SK-N-SH (cell line): ENCODE data around the gene DLG2. TPM values are rescaled to one million over a fixed set of nuclear protein-coding genes. Genes with fewer than 3 reads are reported as not detected.

Experiments
- CTCF ChIA-PET: fragments of 300-600, 350-600 bp; formaldehyde crosslinking; extraction: SDS; loops from one replicate; lab custom pipeline; 2021; lab: Yijun Ruan, JAX
- POLR2A ChIA-PET: fragments of 350-600 bp; sonication (Branson Sonifier 250); formaldehyde crosslinking; extraction: SDS; loops from one replicate; lab custom pipeline; 2020; ENCODE audit warnings: antibody characterized with exemption, inconsistent platforms; lab: Yijun Ruan, JAX
- DNase-seq: peaks from one replicate; pipeline ENCODE4 v3.0.0; 2012
- H2AFZ ChIP-seq: fragments of 200-600 bp; sonication (generic); 2 replicates; pipeline ENCODE4 v1.8.1; 2016; ENCODE audit warnings: antibody characterized with exemption, mild to moderate bottlenecking, low read depth
- H3F3A ChIP-seq: fragments of 200-600 bp; sonication (generic); replicated peaks from 2 replicates; pipeline ENCODE3; 2016; ENCODE audit warnings: antibody characterized with exemption, mild to moderate bottlenecking; ENCODE audit not compliant: insufficient read depth
- H3K27ac ChIP-seq, 2 experiments: fragments of 200-500 bp in 1 of 2; fragments of 200-600 bp in 1 of 2; sonication (Bioruptor generic) in 1 of 2; sonication (generic), shearing (Covaris generic) in 1 of 2; 2 replicates each; pipeline versions ENCODE4 v1.5.1 to v1.6.1; 2014 to 2016; ENCODE audit warnings: low read depth in 2 of 2, inconsistent platforms in 1 of 2, low read length in 1 of 2, mild to moderate bottlenecking in 1 of 2, mixed read lengths in 1 of 2
- H3K27me3 ChIP-seq: fragments of 200-600 bp; sonication (generic), shearing (Covaris generic); 2 replicates; pipeline ENCODE4 v1.6.1; 2016; ENCODE audit warnings: mixed run types; ENCODE audit not compliant: insufficient read depth
- H3K36me3 ChIP-seq, 2 experiments: fragments of 200-500 bp in 1 of 2; fragments of 200-600 bp in 1 of 2; sonication (Bioruptor generic) in 1 of 2; sonication (generic) in 1 of 2; replicated peaks in 1 of 2; 2 replicates each; pipeline versions ENCODE3 to v1.5.1; 2014 to 2016; ENCODE audit warnings: low read length in 1 of 2, mild to moderate bottlenecking in 1 of 2; ENCODE audit not compliant: insufficient read depth in 2 of 2, control insufficient read depth in 1 of 2
- H3K4me1 ChIP-seq, 2 experiments: fragments of 200-500 bp in 1 of 2; fragments of 200-600 bp in 1 of 2; sonication (Bioruptor generic) in 1 of 2; sonication (generic), shearing (Covaris generic) in 1 of 2; 2 replicates each; pipeline versions ENCODE4 v1.5.1 to v1.6.1; 2014 to 2016; ENCODE audit warnings: low read depth in 1 of 2, low read length in 1 of 2, mixed run types in 1 of 2; ENCODE audit not compliant: insufficient read depth in 2 of 2, control insufficient read depth in 1 of 2
- H3K4me2 ChIP-seq: fragments of 200-600 bp; sonication (generic), shearing (Covaris generic); 2 replicates; pipeline ENCODE4 v1.6.1; 2017; ENCODE audit warnings: mixed run types
- H3K4me3 ChIP-seq, 2 experiments: fragments of 200-500 bp in 1 of 2; fragments of 200-600 bp in 1 of 2; sonication (Bioruptor generic) in 1 of 2; sonication (generic), shearing (Covaris generic) in 1 of 2; 2 replicates each; pipeline versions ENCODE4 v1.5.1 to v1.8.1; 2014 to 2016; ENCODE audit warnings: low read depth in 2 of 2, inconsistent platforms in 1 of 2, low read length in 1 of 2, mild to moderate bottlenecking in 1 of 2, mixed read lengths in 1 of 2, moderate library complexity in 1 of 2
- H3K79me2 ChIP-seq: fragments of 200-600 bp; sonication (generic); 2 replicates; pipeline ENCODE4 v1.8.1; 2017; ENCODE audit warnings: mild to moderate bottlenecking; ENCODE audit not compliant: insufficient read depth
- H3K9ac ChIP-seq: fragments of 200-600 bp; sonication (generic); 2 replicates; pipeline ENCODE4 v1.6.1; 2017; ENCODE audit warnings: mixed run types
- H3K9me2 ChIP-seq: fragments of 200-600 bp; sonication (generic); 2 replicates; pipeline ENCODE4 v1.6.1; 2017; ENCODE audit warnings: mixed run types
- H3K9me3 ChIP-seq: fragments of 200-600 bp; sonication (generic); 2 replicates; pipeline ENCODE4 v1.6.1; 2017; ENCODE audit warnings: mixed run types, mild to moderate bottlenecking, moderate library complexity
- H4K20me1 ChIP-seq: fragments of 200-600 bp; sonication (generic); 2 replicates; pipeline ENCODE4 v1.6.1; 2017; ENCODE audit warnings: mild to moderate bottlenecking, mixed run types; ENCODE audit not compliant: insufficient read depth
- CHD2 ChIP-seq: fragments of 150-350 bp; IDR thresholded peaks from 2 replicates; pipeline ENCODE4 v1.6.1; 2018; ENCODE audit warnings: low read length; ENCODE audit not compliant: partially characterized antibody
- CTCF ChIP-seq: fragments of 200-600 bp; sonication (generic); IDR thresholded peaks from 2 replicates; pipeline ENCODE4 v1.6.1; 2017; ENCODE audit warnings: antibody characterized with exemption, mild to moderate bottlenecking, moderate library complexity
- ELF1 ChIP-seq: IDR thresholded peaks from 2 replicates; pipeline ENCODE4 v1.4.0; 2012
- EP300 ChIP-seq, 2 experiments: IDR thresholded peaks; 2 replicates each; pipeline versions ENCODE4 v1.4.0 to v1.6.1; 2012; ENCODE audit warnings: borderline replicate concordance in 1 of 2, low read depth in 1 of 2, low read length in 1 of 2
- EZH2phosphoT487 ChIP-seq: fragments of 200-600 bp; sonication (generic); IDR thresholded peaks from 2 replicates; pipeline ENCODE4 v1.6.1; 2017; ENCODE audit warnings: low read depth, mixed run types, mild to moderate bottlenecking, antibody characterized with exemption, moderate library complexity, borderline replicate concordance
- FOSL2 ChIP-seq: IDR thresholded peaks from 2 replicates; pipeline ENCODE4 v1.4.0; 2012; ENCODE audit warnings: low read depth, mild to moderate bottlenecking, moderate library complexity, borderline replicate concordance
- FOXJ3 ChIP-seq: sonication (generic); formaldehyde crosslinking; IDR thresholded peaks from 2 replicates; pipeline ENCODE4 v1.5.1; 2020; ENCODE audit warnings: mild to moderate bottlenecking, missing genetic modification reagents
- GABPA ChIP-seq: IDR thresholded peaks from 2 replicates; pipeline ENCODE4 v1.4.0; 2012; ENCODE audit warnings: low read depth, mild to moderate bottlenecking
- GATA2 ChIP-seq: sonication (generic); formaldehyde crosslinking; IDR thresholded peaks from 2 replicates; pipeline ENCODE4 v1.5.0; 2020; ENCODE audit warnings: mild to moderate bottlenecking, missing genetic modification reagents
- IRF3 ChIP-seq: fragments of 150-350 bp; IDR thresholded peaks from 2 replicates; pipeline ENCODE4 v1.6.1; 2016; ENCODE audit warnings: mild to moderate bottlenecking, low read depth, low read length
- JUND ChIP-seq: IDR thresholded peaks from 2 replicates; pipeline ENCODE4 v1.4.0; 2012
- NFIC ChIP-seq: IDR thresholded peaks from 2 replicates; pipeline ENCODE4 v1.4.0; 2012; ENCODE audit warnings: borderline replicate concordance
- NRF1 ChIP-seq: IDR thresholded peaks from 2 replicates; pipeline ENCODE4 v1.6.1; 2012; ENCODE audit warnings: low read depth, mild to moderate bottlenecking, low read length
- PBX3 ChIP-seq: IDR thresholded peaks from 2 replicates; pipeline ENCODE4; 2012
- POLR2AphosphoS5 ChIP-seq: IDR thresholded peaks from 2 replicates; pipeline ENCODE4 v1.6.1; 2012; ENCODE audit warnings: low read depth, low read length
- RAD21 ChIP-seq: IDR thresholded peaks from 2 replicates; pipeline ENCODE4 v1.6.1; 2012; ENCODE audit warnings: mild to moderate bottlenecking, low read length
- RCOR1 ChIP-seq: fragments of 150-350 bp; IDR thresholded peaks from 2 replicates; pipeline ENCODE4 v1.6.1; 2017; ENCODE audit warnings: antibody characterized with exemption, low read length
- REST ChIP-seq: IDR thresholded peaks from 2 replicates; pipeline ENCODE4 v1.6.1; 2012; ENCODE audit warnings: mild to moderate bottlenecking, low read depth, low read length, moderate library complexity
- RFX5 ChIP-seq: IDR thresholded peaks from 2 replicates; pipeline ENCODE4 v1.6.1; 2012; ENCODE audit warnings: mild to moderate bottlenecking, improper control_type of control experiment, low read length
- RXRA ChIP-seq: IDR thresholded peaks from 2 replicates; pipeline ENCODE4 v1.4.0; 2012; ENCODE audit warnings: low read depth, mild to moderate bottlenecking, borderline replicate concordance
- SIN3A ChIP-seq: IDR thresholded peaks from 2 replicates; pipeline ENCODE4 v1.6.1; 2012; ENCODE audit warnings: low read depth, mild to moderate bottlenecking, low read length, moderate library complexity, borderline replicate concordance
- TCF12 ChIP-seq: IDR thresholded peaks from 2 replicates; pipeline ENCODE4 v1.4.0; 2012
- TEAD4 ChIP-seq: IDR thresholded peaks from 2 replicates; pipeline ENCODE4 v1.4.0; 2012; ENCODE audit warnings: mild to moderate bottlenecking, borderline replicate concordance; ENCODE audit not compliant: insufficient read depth
- USF1 ChIP-seq: IDR thresholded peaks from 2 replicates; pipeline ENCODE4 v1.4.0; 2012; ENCODE audit warnings: low read depth, borderline replicate concordance
- USF2 ChIP-seq: fragments of 150-350 bp; IDR thresholded peaks from 2 replicates; pipeline ENCODE4 v1.6.1; 2017; ENCODE audit warnings: antibody characterized with exemption, low read length, low read depth, borderline replicate concordance
- YY1 ChIP-seq: IDR thresholded peaks from 2 replicates; pipeline ENCODE4 v1.4.0; 2012; ENCODE audit warnings: low read depth, mild to moderate bottlenecking
- WGBS: methylation state at CpG from one replicate; pipeline ENCODE4 v1.1.6; 2017; ENCODE audit warnings: low lambda C conversion rate; 5-methylcytosine and 5-hydroxymethylcytosine counted together
- polyA plus RNA-seq, 3 experiments: library from polyadenylated mRNA; depleted of rRNA; stranded (reverse); fragments of >200 nt; gene quantifications; 2 replicates each; pipeline ENCODE4 v1.2.3, GENCODE V29; 2012

The DLG2 gene
- polyA plus RNA-seq, 1 of the 3 experiments (the other 2 are of a cell fraction) = 0.21 TPM

GRCh38 chr11:83933008-83933407 lies 1694.1 kb downstream of the DLG2 start:
- Histone ChIP-seq H2AFZ (no peak overlapping the region), H3K9me3 (no peaks in the 10 kb centered on the region), H3K4me2 (no peak overlapping the region), H3K79me2 (no peaks in the 10 kb centered on the region), H4K20me1 (no peaks in the 10 kb centered on the region), H3F3A (no peaks in the 10 kb centered on the region), H3K36me3 (no peaks in the 10 kb centered on the region), H3K27me3 (no peaks in the 10 kb centered on the region), H3K9me2 (no peaks in the 10 kb centered on the region), H3K4me1 (peaks cover 0 to 8% of the 10 kb centered on the region in 2 experiments; a peak in 2 of 4 replicates), H3K4me3 (no peak overlapping the region), H3K27ac (peak overlapping the region in 1 of 2 experiments; percentile 65; a peak in 1 of 4 replicates), H3K9ac (no peak overlapping the region)
- CTCF ChIA-PET = interaction anchor here (0.7 to 1.6 kb wide), 2 partner anchors 56 to 96 kb away, joined by 3 read pairs; no protein-coding TSS in a partner anchor
- peak; percentile 52 for DNase-seq
- POLR2A ChIA-PET = no interaction called here
- WGBS = 34% methylated on average over 3 of the region's 3 CpGs
- no peak for TF ChIP-seq USF1
- TF ChIP-seq RAD21 = no peak; the same call in 1 of the 2 replicates
- no peak for TF ChIP-seq YY1
- peak; percentile 68 for TF ChIP-seq CHD2
- no peak for TF ChIP-seq GABPA
- peak; percentile 94 for TF ChIP-seq RCOR1
- TF ChIP-seq ELF1 = no peak
- TF ChIP-seq JUND = no peak
- no peak for TF ChIP-seq FOSL2
- TF ChIP-seq TEAD4 = no peak
- no peak for TF ChIP-seq EZH2phosphoT487
- TF ChIP-seq NFIC = no peak
- TF ChIP-seq SIN3A = no peak
- TF ChIP-seq REST = no peak
- no peak for TF ChIP-seq RFX5
- peak; percentile 30; the same call in 1 of the 2 replicates for TF ChIP-seq TCF12
- no peak for TF ChIP-seq FOXJ3 (CRISPR knock-in tag)
- no peak for TF ChIP-seq RXRA
- no peak for TF ChIP-seq IRF3
- no peak for TF ChIP-seq NRF1
- no peak; the same call in 1 of the 2 replicates for TF ChIP-seq POLR2AphosphoS5
- peak; percentile 70 for TF ChIP-seq GATA2 (CRISPR knock-in tag)
- TF ChIP-seq PBX3 = 0 out of 2 replicates have a peak, but pooled peaks have one; percentile 18
- TF ChIP-seq CTCF = no peak
- no peak for TF ChIP-seq USF2
- TF ChIP-seq EP300 (IDR thresholded peaks at IDR 0.05; ENCODE audit: borderline replicate concordance in 1 of 2, low read depth in 1 of 2, low read length in 1 of 2) = peak in 1 of 2 experiments; percentile 91; a peak in 2 of 4 replicates
